WTC11 (cell line): ENCODE results near the gene ARMC10. TPM values are rescaled to one million over a fixed set of nuclear protein-coding genes. Genes with fewer than 3 reads are reported as not detected.

Experiments
- ATAC-seq: fragments of 200-7000 bp; cut with Tn5 transposase; 2 replicates; pipeline ENCODE4 v1.10.0; 2021; ENCODE audit warnings: mild to moderate bottlenecking, moderate library complexity
- CTCF ChIA-PET: fragments of 300-600 bp; sonication (Branson Sonifier 250); formaldehyde crosslinking; loops from one replicate; lab custom pipeline; 2021; ENCODE audit warnings: antibody characterized with exemption; lab: Charles Lee
- POLR2A ChIA-PET: fragments of 350-600 bp; sonication (Branson Sonifier 250); formaldehyde crosslinking; loops from one replicate; lab custom pipeline; 2021; ENCODE audit warnings: antibody characterized with exemption; lab: Charles Lee
- DNase-seq: peaks from one replicate; pipeline ENCODE4 v3.0.0; 2021; ENCODE audit warnings: low spot score
- H3K27ac Mint-ChIP-seq: 2 replicates; pipeline ENCODE4 v1.8.0; 2021; ENCODE audit warnings: mixed read lengths
- H3K27me3 Mint-ChIP-seq: 2 replicates; pipeline ENCODE4 v1.8.0; 2021; ENCODE audit warnings: low read depth, mild to moderate bottlenecking, moderate library complexity, mixed read lengths
- H3K36me3 Mint-ChIP-seq: 2 replicates; pipeline ENCODE4 v1.8.0; 2021; ENCODE audit warnings: mixed read lengths
- H3K4me1 Mint-ChIP-seq: 2 replicates; pipeline ENCODE4 v1.8.0; 2022; ENCODE audit warnings: mixed read lengths
- H3K4me3 Mint-ChIP-seq: 2 replicates; pipeline ENCODE4 v1.8.0; 2021; ENCODE audit warnings: mild to moderate bottlenecking, moderate library complexity, mixed read lengths
- H3K9me3 Mint-ChIP-seq: 2 replicates; pipeline ENCODE4 v1.8.0; 2021; ENCODE audit warnings: mixed read lengths
- CREB1 ChIP-seq: sonication (generic); formaldehyde crosslinking; IDR thresholded peaks from 2 replicates; pipeline ENCODE4 v1.8.0; 2023; ENCODE audit warnings: mild to moderate bottlenecking, missing genetic modification reagents
- EMX1 ChIP-seq: fragments of 250-450 bp; sonication (Bioruptor Pico); IDR thresholded peaks from 2 replicates; pipeline ENCODE4 v1.8.0; 2021; ENCODE audit warnings: mild to moderate bottlenecking
- ESRRA ChIP-seq: sonication (generic); formaldehyde crosslinking; IDR thresholded peaks from 2 replicates; pipeline ENCODE4 v1.8.1; 2022; ENCODE audit warnings: mild to moderate bottlenecking, missing genetic modification reagents, borderline replicate concordance
- FOXK1 ChIP-seq: sonication (generic); formaldehyde crosslinking; IDR thresholded peaks from 2 replicates; pipeline ENCODE4 v1.8.0; 2022; ENCODE audit warnings: mild to moderate bottlenecking, moderate library complexity, missing genetic modification reagents
- GABPB1 ChIP-seq: sonication (generic); formaldehyde crosslinking; IDR thresholded peaks from 2 replicates; pipeline ENCODE4 v1.8.1; 2023; ENCODE audit warnings: mild to moderate bottlenecking, missing genetic modification reagents
- HMGA2 ChIP-seq: fragments of 250-450 bp; sonication (Bioruptor Pico); IDR thresholded peaks from 2 replicates; pipeline ENCODE4 v1.4.0; 2021; ENCODE audit warnings: mild to moderate bottlenecking, moderate library complexity
- NFATC4 ChIP-seq: fragments of 250-450 bp; sonication (Bioruptor Pico); IDR thresholded peaks from 2 replicates; pipeline ENCODE4 v1.9.0; 2021; ENCODE audit warnings: mild to moderate bottlenecking
- SP1 ChIP-seq: sonication (generic); formaldehyde crosslinking; conservative IDR thresholded peaks from 2 replicates; pipeline ENCODE4 v1.8.1; 2022; ENCODE audit warnings: missing genetic modification reagents
- TEAD4 ChIP-seq: sonication (generic); formaldehyde crosslinking; IDR thresholded peaks from 2 replicates; pipeline ENCODE4 v1.8.0; 2022; ENCODE audit warnings: mild to moderate bottlenecking, missing genetic modification reagents
- ZNF121 ChIP-seq: sonication (generic); formaldehyde crosslinking; IDR thresholded peaks from 2 replicates; pipeline ENCODE4 v1.8.0; 2023; ENCODE audit warnings: missing genetic modification reagents
- ZNF671 ChIP-seq: fragments of 250-450 bp; sonication (Bioruptor Pico); IDR thresholded peaks from 2 replicates; pipeline ENCODE4 v1.8.0; 2021; ENCODE audit warnings: mild to moderate bottlenecking
- total RNA-seq: library from RNA; stranded (reverse); gene quantifications from 3 replicates; pipeline ENCODE4 v1.2.3, GENCODE V29; 2021
- TF ChIP-seq, protein P1 (sequence below): fragments of 250-450 bp; sonication (Bioruptor Pico); IDR thresholded peaks from 2 replicates; pipeline ENCODE4 v1.9.0; 2021; ENCODE audit warnings: moderate library complexity, mild to moderate bottlenecking, inconsistent platforms, borderline replicate concordance
- TF ChIP-seq, protein P2 (sequence below): sonication (generic); formaldehyde crosslinking; conservative IDR thresholded peaks from 2 replicates; pipeline ENCODE4 v1.8.1; 2022; ENCODE audit warnings: mild to moderate bottlenecking, missing genetic modification reagents
- TF ChIP-seq, protein P3 (sequence below): sonication (generic); formaldehyde crosslinking; IDR thresholded peaks from 2 replicates; pipeline ENCODE4 v1.8.1; 2023; ENCODE audit warnings: mild to moderate bottlenecking, missing genetic modification reagents, moderate library complexity
- TF ChIP-seq, protein P4 (sequence below): sonication (generic); formaldehyde crosslinking; IDR thresholded peaks from 2 replicates; pipeline ENCODE4 v1.8.0; 2022; ENCODE audit warnings: mild to moderate bottlenecking, missing genetic modification reagents
- TF ChIP-seq, protein P5 (sequence below): fragments of 250-450 bp; sonication (Bioruptor Pico); IDR thresholded peaks from 2 replicates; pipeline ENCODE4 v1.9.0; 2021; ENCODE audit warnings: mild to moderate bottlenecking, borderline replicate concordance

The ARMC10 gene
- total RNA-seq, 1 experiment from 2014 or later: 35.4 TPM

DNA sequence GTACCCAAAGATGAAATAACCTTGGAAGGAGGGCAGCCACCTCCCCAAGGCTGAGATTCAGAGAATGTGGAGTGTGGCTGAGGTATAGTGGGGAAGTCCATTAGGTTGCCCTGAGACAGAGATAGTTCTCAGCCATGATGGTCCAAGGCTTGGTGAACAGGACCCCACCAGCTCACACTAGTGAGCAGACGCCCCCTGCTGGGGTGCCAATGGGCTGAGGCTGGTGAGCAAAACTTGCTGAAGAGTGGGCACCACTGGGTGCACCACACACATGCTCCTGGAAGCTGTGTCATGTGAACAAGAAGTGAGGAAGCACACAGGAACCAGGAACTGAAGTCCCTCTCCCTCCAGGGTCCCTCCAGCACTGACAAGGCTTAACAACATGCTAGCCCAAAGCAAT lies 9.3 kb upstream of the ARMC10 start (continued):
- TF ChIP-seq, protein P1, sequence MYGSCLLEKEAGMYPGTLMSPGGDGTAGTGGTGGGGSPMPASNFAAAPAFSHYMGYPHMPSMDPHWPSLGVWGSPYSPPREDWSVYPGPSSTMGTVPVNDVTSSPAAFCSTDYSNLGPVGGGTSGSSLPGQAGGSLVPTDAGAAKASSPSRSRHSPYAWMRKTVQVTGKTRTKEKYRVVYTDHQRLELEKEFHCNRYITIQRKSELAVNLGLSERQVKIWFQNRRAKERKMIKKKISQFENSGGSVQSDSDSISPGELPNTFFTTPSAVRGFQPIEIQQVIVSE (CRISPR knock-in tag): no peak
- TF ChIP-seq, protein P2, sequence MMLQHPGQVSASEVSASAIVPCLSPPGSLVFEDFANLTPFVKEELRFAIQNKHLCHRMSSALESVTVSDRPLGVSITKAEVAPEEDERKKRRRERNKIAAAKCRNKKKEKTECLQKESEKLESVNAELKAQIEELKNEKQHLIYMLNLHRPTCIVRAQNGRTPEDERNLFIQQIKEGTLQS (CRISPR knock-in tag): no peak
- TF ChIP-seq ESRRA (CRISPR knock-in tag) (no peak), ZNF121 (CRISPR knock-in tag) (no peak), NFATC4 (CRISPR knock-in tag) (no peak)

DNA sequence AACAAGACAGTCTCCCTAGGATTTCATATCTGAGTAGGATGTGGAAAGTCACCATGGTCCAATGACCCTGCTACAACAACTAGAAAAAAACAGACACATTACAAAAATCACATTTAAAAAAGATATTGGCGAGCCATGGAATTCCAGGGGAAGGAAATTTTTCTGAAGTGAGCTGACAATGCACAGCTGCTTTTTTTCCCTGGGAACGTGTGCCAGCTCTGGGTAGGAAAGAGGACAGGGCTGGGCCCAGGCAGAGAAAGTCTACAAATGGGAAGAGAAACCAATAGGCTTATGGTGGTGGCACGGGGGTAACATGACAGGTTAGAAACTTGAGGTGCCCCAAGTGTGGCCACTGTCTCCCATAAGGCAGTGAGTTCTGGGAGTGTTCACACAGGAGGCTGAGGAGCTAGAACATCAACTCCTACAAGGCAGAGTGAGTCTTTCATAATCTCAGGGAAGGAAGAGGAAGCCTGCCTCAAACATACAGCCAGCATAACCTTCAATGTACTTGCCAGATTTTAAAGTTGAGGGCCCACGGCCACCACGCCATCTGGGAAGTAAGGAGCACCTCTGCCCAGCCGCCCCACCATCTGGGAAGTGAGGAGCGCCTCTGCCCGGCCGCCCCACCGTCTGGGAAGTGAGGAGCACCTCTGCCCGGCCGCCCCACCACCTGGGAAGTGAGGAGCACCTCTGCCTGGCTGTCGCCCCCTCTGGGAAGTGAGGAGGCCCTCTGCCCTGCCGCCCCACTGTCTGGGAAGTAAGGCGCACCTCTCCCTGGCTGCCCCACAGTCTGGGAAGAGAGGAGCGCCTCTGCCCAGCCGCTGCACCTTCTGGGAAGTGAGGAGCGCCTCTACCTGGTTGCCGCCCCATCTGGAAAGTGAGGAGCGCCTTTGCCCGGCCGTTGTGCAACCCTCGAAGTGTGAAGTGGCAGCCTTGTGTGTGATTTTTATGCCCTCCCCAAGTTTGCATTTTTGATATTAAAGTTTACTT lies 6.2 kb upstream of the ARMC10 start:
- CTCF ChIA-PET: no interaction called here
- DNase-seq (no peak), ATAC-seq (no peak)
- H3K4me1 Mint-ChIP-seq: peaks cover 6% of the 10 kb centered on the region
- H3K4me3 Mint-ChIP-seq: no peak overlapping the region
- TF ChIP-seq GABPB1 (CRISPR knock-in tag) (no peak), SP1 (CRISPR knock-in tag) (no peak), ZNF671 (CRISPR knock-in tag) (no peak), CREB1 (no peak), FOXK1 (no peak), EMX1 (no peak)
- TF ChIP-seq, protein P3, sequence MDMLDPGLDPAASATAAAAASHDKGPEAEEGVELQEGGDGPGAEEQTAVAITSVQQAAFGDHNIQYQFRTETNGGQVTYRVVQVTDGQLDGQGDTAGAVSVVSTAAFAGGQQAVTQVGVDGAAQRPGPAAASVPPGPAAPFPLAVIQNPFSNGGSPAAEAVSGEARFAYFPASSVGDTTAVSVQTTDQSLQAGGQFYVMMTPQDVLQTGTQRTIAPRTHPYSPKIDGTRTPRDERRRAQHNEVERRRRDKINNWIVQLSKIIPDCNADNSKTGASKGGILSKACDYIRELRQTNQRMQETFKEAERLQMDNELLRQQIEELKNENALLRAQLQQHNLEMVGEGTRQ (CRISPR knock-in tag): no peak
- H3K27ac Mint-ChIP-seq: no peak overlapping the region
- peaks cover 3% of the 10 kb centered on the region; the same call in 1 of the 2 replicates for H3K27me3 Mint-ChIP-seq
- POLR2A ChIA-PET: no interaction called here
- H3K36me3 Mint-ChIP-seq: peaks cover 15% of the 10 kb centered on the region
- H3K9me3 Mint-ChIP-seq: peaks cover 25% of the 10 kb centered on the region

DNA sequence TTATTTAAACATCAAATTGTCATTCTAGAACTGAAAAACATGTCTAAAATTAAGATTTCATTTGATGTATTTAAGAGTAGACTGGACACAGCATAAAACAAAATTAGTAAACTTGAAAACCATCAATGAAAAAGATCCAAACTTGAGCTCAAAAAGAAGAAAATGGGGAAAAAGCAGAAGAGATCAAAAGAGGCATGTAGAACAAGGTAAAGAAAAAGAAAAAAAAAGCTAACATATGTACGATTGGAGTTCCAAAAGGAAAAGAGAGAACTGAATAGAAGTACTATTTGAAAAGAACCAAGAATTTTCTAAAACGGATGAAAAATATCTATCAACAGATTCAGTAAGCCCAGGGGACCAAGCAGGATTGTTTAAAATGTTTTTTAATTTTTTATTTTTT lies 3.9 kb upstream of the ARMC10 start:
- Mint-ChIP-seq H3K27ac (no peak overlapping the region), H3K36me3 (peaks cover 15% of the 10 kb centered on the region), H3K4me1 (peaks cover 18% of the 10 kb centered on the region), H3K4me3 (no peak overlapping the region), H3K27me3 (peaks cover 3% of the 10 kb centered on the region; the same call in 1 of the 2 replicates), H3K9me3 (peaks cover 25% of the 10 kb centered on the region)
- ChIA-PET POLR2A (no interaction called here), CTCF (no interaction called here)
- ATAC-seq (no peak), DNase-seq (no peak)
- TF ChIP-seq HMGA2 (CRISPR knock-in tag): no peak
- TF ChIP-seq, protein P3 (CRISPR knock-in tag): no peak
- no peak for TF ChIP-seq TEAD4 (CRISPR knock-in tag)
- TF ChIP-seq, protein P4, sequence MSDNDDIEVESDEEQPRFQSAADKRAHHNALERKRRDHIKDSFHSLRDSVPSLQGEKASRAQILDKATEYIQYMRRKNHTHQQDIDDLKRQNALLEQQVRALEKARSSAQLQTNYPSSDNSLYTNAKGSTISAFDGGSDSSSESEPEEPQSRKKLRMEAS (CRISPR knock-in tag): no peak
- TF ChIP-seq, protein P5, sequence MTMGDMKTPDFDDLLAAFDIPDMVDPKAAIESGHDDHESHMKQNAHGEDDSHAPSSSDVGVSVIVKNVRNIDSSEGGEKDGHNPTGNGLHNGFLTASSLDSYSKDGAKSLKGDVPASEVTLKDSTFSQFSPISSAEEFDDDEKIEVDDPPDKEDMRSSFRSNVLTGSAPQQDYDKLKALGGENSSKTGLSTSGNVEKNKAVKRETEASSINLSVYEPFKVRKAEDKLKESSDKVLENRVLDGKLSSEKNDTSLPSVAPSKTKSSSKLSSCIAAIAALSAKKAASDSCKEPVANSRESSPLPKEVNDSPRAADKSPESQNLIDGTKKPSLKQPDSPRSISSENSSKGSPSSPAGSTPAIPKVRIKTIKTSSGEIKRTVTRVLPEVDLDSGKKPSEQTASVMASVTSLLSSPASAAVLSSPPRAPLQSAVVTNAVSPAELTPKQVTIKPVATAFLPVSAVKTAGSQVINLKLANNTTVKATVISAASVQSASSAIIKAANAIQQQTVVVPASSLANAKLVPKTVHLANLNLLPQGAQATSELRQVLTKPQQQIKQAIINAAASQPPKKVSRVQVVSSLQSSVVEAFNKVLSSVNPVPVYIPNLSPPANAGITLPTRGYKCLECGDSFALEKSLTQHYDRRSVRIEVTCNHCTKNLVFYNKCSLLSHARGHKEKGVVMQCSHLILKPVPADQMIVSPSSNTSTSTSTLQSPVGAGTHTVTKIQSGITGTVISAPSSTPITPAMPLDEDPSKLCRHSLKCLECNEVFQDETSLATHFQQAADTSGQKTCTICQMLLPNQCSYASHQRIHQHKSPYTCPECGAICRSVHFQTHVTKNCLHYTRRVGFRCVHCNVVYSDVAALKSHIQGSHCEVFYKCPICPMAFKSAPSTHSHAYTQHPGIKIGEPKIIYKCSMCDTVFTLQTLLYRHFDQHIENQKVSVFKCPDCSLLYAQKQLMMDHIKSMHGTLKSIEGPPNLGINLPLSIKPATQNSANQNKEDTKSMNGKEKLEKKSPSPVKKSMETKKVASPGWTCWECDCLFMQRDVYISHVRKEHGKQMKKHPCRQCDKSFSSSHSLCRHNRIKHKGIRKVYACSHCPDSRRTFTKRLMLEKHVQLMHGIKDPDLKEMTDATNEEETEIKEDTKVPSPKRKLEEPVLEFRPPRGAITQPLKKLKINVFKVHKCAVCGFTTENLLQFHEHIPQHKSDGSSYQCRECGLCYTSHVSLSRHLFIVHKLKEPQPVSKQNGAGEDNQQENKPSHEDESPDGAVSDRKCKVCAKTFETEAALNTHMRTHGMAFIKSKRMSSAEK: no peak
- no peak for TF ChIP-seq NFATC4 (CRISPR knock-in tag)
